Mesothelial cell of epicardium (in vitro differentiated cells): ENCODE data around the gene RFC1. TPM values are rescaled to one million over a fixed set of nuclear protein-coding genes. Genes with fewer than 3 reads are reported as not detected.

Source experiments
- DNase-seq, 2 experiments: peaks; one replicate each; pipeline ENCODE4 v3.0.0; 2021; ENCODE audit warnings: low spot score in 2 of 2; ENCODE audit not compliant: unreplicated experiment in 2 of 2
- H3K27ac Mint-ChIP-seq: 2 replicates; pipeline ENCODE4 v1.8.0; 2021; ENCODE audit warnings: mixed read lengths
- H3K27me3 Mint-ChIP-seq: 2 replicates; pipeline ENCODE4 v1.8.0; 2021; ENCODE audit warnings: low read depth, mixed read lengths
- H3K36me3 Mint-ChIP-seq: 2 replicates; pipeline ENCODE4 v1.8.0; 2021; ENCODE audit warnings: mixed read lengths
- H3K4me1 Mint-ChIP-seq: 2 replicates; pipeline ENCODE4 v1.8.0; 2021; ENCODE audit warnings: mixed read lengths
- H3K4me3 Mint-ChIP-seq: 2 replicates; pipeline ENCODE4 v1.8.0; 2021; ENCODE audit warnings: mild to moderate bottlenecking, moderate library complexity, mixed read lengths
- H3K9me3 Mint-ChIP-seq: 2 replicates; pipeline ENCODE4 v1.8.0; 2021; ENCODE audit warnings: mixed read lengths
- total RNA-seq: library from RNA; stranded (reverse); gene quantifications from 3 replicates; pipeline ENCODE4 v1.2.1, GENCODE V29; 2021
- TF ChIP-seq, protein P1 (sequence below): fragments of 200-600 bp; sonication (generic); IDR thresholded peaks from one replicate; pipeline ENCODE4 v1.5.0; 2021; ENCODE audit warnings: antibody characterized with exemption; ENCODE audit not compliant: unreplicated experiment

RFC1 gene
- total RNA-seq, 1 donor from 2014 or later: 53.7 TPM

- Mint-ChIP-seq H3K27me3 (no peaks in the 10 kb centered on the region), H3K4me1 (no peaks in the 10 kb centered on the region), H3K9me3 (no peaks in the 10 kb centered on the region), H3K4me3 (no peak overlapping the region), H3K36me3 (peaks cover 30% of the 10 kb centered on the region), H3K27ac (no peak overlapping the region)
- no peak for DNase-seq
- TF ChIP-seq, protein P1, sequence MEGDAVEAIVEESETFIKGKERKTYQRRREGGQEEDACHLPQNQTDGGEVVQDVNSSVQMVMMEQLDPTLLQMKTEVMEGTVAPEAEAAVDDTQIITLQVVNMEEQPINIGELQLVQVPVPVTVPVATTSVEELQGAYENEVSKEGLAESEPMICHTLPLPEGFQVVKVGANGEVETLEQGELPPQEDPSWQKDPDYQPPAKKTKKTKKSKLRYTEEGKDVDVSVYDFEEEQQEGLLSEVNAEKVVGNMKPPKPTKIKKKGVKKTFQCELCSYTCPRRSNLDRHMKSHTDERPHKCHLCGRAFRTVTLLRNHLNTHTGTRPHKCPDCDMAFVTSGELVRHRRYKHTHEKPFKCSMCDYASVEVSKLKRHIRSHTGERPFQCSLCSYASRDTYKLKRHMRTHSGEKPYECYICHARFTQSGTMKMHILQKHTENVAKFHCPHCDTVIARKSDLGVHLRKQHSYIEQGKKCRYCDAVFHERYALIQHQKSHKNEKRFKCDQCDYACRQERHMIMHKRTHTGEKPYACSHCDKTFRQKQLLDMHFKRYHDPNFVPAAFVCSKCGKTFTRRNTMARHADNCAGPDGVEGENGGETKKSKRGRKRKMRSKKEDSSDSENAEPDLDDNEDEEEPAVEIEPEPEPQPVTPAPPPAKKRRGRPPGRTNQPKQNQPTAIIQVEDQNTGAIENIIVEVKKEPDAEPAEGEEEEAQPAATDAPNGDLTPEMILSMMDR: no peak
Measured at GRCh38 chr4:39312816-39313215, 53.3 kb downstream of the RFC1 start.

GRCh38 chr4:39308611-39309010 lies 57.6 kb downstream of the RFC1 start:
- Mint-ChIP-seq H3K4me3 (no peak overlapping the region), H3K27ac (no peak overlapping the region), H3K36me3 (peaks cover 42% of the 10 kb centered on the region), H3K4me1 (no peaks in the 10 kb centered on the region), H3K9me3 (no peaks in the 10 kb centered on the region), H3K27me3 (no peaks in the 10 kb centered on the region)
- TF ChIP-seq, protein P1: no peak
- no peak for DNase-seq

DNA sequence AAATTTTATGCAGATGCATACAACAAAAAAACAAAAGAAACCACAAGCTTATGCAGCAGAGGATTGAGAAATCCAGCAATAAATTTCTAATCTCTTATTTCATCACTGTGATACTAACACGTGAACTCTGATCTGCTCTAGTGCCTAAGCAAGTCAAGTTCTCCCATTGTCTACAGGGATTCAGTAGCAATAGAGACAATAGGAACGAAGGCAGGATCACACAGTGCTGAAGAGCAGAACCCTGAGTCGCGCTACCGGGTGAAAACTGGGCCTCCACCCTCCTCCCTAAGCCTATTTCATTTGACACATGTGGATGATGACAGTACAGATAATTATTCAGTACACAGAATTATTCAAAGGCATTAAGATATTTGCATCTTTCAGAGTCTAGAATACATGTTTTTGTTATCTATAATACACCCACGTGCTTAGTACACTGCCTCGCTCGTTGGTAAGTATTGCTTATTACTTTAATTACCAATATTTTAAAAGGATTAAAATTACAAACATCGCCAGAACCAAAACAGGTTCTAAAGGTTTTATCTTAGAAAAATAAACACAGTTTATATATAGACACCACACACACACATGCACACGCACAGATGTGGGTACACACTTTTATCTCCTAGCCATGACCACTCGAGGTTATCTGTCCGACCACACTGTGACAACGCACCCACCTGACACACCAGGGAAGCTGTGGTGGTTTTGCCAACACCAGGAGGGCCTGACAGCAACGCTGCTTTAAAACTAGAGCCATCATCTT lies 60.1 kb downstream of the RFC1 start:
- H3K27ac Mint-ChIP-seq: no peak overlapping the region
- H3K4me3 Mint-ChIP-seq: no peak overlapping the region

GRCh38 chr4:39304651-39305050 lies 61.5 kb downstream of the RFC1 start:
- H3K27ac Mint-ChIP-seq: no peak overlapping the region
- DNase-seq: no peak
- no peaks in the 10 kb centered on the region for H3K4me1 Mint-ChIP-seq
- H3K9me3 Mint-ChIP-seq: no peaks in the 10 kb centered on the region
- peaks cover 50% of the 10 kb centered on the region for H3K36me3 Mint-ChIP-seq
- TF ChIP-seq, protein P1: no peak
- H3K4me3 Mint-ChIP-seq: no peak overlapping the region
- H3K27me3 Mint-ChIP-seq: no peaks in the 10 kb centered on the region

More for the DNA sequence above, 60.1 kb downstream of the RFC1 start:
- no peaks in the 10 kb centered on the region for H3K27me3 Mint-ChIP-seq
- no peaks in the 10 kb centered on the region for H3K4me1 Mint-ChIP-seq
- TF ChIP-seq, protein P1: no peak
- peaks cover 44% of the 10 kb centered on the region for H3K36me3 Mint-ChIP-seq
- no peak for DNase-seq
- no peaks in the 10 kb centered on the region for H3K9me3 Mint-ChIP-seq

DNA sequence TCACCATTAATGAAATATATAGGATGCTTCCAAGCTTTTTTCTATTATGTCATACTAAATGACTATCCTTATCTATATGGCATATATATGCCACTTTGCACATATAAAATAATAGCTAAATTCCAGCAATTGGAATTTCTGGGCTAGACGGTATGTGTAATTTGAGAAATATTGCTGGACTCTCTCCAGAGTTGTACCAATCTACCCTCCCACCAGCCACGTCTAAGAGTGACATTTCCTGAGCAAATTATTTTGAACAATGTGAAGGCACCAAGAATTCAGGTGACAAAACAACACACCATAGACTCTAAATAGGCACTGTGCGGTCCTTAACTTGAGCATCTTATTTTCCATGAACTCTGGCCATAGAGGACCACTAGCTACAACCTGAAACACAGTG lies 62.3 kb downstream of the RFC1 start:
- Mint-ChIP-seq H3K36me3 (peaks cover 49% of the 10 kb centered on the region), H3K4me1 (no peaks in the 10 kb centered on the region), H3K9me3 (no peaks in the 10 kb centered on the region), H3K27ac (no peak overlapping the region), H3K4me3 (no peak overlapping the region), H3K27me3 (no peaks in the 10 kb centered on the region)
- TF ChIP-seq, protein P1: no peak
- no peak for DNase-seq
